NCI-H82 treated with DMSO at 0.1 percent for 48 hours (cell line): ENCODE results near the gene EXTL1.

Experiments used
- DNase-seq: peaks from one replicate; lab custom pipeline; 2025; ENCODE audit not compliant: unreplicated experiment; lab: John Stamatoyannopoulos, UW

EXTL1 gene

DNA sequence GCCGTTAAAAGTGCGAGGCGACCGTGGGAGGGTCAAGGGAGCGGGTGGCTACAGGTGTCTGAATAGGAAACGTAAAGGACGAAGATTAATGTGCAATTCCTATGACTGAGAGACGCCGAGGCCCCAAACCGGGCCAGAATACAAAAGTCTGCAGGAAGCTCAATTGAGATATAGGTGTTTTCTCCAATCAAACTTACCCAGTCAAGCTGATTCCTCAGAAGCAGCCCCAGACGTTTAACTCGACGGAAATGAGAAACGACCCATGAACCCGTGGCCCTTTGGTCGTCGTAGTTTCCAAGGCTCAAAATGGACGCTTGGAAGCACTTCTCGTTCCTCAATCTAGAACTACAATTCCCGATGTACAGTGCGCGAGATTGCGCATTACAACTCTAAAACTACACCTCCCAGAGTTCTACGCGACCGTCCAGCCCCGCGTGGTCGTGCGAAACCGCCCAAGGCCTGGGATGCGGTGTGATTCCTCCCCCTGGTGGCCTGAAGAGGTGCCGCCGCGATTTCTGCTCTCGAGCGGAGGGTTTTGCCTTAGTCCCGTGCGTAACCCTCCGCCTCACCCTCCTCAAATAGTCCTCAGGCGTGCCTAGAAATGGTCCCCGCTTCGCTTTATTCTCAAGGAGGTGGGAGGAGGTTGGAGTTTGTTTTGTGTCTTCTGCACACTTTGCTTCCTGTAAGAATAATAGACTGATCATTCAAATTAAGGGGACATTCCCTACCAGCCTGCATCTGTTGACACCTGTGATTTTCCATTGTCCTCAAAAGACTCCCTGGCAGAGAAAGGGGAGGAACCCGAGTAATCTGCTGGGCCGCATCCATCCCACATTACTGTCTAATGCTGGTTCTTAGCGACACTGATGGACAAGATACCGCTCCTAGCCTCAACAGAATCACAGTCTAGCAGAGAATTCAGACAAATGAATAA lies 23.5 kb upstream of the EXTL1 start, which contains the start of gene PAFAH2:
PAFAH2 (minus strand) TSS at position 236 of the 934 bp plus-strand sequence. CDS start 7,247 bp downstream, outside the sequence.
- peak; percentile 98 for DNase-seq

DNA sequence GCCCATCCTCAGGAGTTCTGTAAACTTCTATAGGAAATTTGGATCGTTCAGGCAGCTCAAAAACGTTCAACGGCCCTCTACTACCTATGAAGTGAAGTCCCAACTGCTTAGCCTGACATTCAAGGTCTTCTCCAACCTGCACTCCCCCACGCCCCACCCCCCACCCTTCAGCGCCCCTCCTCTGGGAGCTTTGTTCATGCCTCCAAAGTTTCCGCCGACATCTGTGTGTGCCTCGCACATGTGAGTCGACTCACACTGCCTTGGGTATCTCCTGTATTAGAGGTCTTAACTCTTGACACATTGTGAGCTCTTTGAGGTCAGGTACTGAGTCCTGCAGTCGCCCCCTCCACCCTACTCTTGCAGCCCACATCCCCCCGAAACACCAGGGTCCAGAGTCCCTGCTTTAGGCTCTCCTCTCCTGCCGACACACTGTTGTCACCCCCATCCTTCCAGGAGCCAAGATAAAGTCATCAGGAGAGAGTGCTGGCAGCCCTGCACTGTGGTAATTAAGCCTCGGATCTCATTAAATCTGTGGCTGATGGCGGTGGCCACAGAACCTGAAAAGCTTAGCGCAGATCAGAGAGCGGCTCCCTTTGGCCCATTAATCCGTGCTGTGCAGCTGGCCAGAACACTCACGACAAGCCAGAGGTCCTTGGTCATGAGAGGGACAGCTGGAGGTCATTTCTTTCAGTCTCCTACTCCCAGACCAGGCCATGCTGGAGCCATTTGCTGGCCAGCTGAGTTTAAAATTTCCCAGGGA lies 22.4 kb upstream of the EXTL1 start:
- peak; percentile 98 for DNase-seq

DNA sequence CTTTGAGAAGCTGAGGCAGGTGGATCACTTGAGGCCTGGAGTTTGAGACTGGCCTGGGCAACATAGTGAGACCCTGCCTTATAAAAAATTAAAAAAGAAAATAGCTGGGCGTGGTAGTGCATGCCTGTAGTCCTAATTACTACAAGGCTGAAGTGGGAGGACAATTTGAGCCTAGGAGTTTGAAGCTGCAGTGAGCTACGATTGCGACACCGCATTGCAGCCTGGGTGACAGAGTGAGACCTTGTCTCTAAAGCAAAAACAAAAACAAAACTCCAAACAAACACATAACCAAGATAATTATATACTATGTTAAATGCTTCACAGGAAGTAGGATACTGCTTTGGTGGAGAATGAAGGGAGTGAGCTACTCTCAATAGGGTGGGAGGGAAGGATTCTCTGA lies 18.3 kb upstream of the EXTL1 start:
- DNase-seq: no peak

DNA sequence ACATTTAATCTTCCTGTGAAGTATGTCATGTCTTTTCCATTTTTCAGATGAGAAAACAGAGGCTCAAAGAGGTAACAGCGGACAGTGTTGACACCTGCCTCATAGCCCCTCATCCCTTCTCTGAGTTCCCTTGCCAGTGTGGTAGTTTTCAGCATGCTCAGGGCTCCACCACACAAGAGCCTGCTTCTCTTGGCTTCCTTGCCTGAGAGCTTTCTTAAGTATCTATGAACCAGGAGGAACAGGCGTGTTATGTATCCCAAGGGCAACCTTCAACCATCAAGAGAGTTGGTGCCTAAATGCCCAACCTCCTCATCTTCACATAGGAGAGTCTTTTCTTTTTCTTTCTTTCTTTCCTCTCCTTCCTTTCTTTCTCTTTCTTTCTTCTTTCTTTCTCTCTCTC lies 17.8 kb upstream of the EXTL1 start:
- no peak for DNase-seq

DNA sequence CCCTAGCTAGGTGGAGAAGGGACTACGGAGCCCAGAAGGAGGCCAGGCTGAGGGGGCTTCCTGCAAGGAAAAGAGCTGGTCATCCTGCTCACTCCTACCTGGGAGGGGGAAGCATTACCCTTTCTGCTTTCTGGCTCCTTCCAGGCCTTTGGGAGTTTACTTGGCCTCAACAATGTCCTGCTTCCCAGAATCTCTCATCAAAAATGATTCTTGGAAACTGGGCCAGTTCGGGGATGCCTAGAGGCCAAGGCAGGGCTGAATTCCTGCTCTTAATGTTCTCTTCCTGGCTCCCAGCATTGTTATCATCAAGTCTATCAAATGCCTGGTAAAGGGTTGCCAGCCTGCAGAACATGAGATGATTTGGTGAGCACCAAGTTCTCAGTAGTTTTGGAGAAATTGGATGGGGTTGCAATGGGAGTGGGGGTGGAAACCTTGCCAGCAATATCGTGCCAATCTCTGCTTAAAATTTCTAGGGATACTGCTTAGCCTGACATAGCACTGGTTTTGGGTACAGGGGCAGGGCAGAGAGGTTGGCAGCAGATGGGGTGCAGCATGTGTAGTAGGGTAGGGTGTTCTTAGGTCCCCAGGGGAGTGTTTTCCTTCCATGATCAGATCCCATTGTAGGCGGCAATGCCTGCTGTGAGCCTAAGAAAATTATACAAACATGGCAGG lies 16.0 kb upstream of the EXTL1 start:
- no peak for DNase-seq

DNA sequence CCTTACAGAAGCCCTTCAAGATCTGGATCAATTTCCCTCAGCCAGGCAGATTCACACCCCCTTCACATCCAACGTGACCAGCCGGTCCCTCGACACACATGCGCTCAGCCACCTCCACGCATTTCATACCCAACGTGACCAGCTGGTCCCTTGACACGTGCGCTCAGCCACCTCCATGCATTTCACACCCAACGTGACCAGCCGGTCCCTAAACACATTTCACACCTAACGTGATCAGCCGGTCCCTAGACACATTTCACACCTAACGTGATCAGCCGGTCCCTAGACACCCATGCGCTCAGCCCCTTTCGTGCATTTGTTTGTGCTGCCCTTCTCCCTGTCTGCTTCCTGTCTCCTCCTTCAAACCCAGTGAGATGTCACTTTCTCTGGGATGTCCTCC lies 14.9 kb upstream of the EXTL1 start:
- DNase-seq: no peak

DNA sequence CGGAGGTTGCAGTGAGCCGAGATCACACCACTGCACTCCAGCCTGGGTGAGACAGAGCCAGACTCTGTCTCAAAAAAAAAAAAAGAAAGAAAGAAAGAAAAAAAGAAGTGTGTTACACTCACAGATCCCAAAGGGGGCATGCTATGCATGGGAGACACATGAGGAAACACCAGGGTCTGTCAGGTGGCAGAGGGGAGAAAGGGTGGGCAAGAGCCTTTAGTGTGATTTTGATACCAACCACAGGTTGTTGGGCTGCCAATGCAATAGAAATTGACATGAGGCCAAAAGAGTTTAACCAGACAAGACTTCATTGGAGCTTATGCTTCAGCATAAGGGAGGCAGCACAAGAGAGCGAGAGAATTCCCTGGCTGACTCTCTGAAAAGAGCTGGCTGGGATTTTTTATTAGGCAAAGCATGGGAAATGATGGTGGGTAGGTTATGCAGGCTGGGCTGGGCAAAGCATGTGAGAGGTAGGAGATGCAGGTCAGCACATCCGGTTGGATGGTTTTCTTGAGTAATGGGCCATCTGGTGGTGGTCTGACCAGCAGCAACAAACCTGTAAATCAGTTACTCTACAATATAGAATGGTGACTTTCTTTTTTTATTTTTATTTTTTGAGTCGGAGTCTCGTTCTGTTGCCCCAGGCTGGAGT lies 11.7 kb upstream of the EXTL1 start:
- DNase-seq: peak; percentile 29

DNA sequence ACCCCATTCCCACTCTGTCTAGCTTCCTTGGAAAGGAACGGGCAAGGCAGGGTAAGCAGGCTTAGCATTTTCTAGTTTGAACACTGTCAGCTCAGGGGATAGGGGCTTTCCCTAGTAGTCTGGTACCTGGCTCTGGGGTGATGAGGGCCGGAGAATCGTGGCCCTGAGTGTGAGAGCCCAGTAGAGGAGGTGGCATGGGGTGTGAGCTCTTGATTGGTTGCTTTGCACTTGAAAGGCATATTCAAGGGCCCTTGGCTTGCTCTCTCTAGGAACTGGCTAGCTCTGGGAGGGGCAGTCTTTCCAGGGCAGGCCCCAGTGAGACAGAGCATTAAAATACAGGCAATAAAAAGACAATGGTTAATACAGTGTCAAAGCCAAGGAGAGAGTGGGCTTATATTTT lies 10.8 kb upstream of the EXTL1 start:
- DNase-seq: no peak

DNA sequence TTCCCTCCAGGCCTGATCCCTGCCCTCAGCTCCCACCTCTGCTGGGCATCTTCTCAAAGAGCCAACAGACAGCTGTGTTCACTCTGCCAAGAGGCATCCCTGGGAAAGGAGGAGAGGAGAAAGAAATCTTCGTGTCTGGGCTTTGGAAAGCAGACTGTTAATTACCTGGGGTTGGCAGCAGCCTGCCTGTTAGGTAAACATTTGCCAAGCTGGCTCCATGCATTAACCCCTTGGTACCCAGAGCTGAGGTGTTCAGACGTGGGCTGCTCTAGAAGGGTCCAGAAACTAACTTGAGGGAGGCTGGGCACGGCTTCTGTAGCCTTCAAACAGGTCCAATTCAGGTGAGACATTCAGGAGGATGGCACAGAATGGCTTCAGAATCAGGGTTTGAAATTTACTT lies 8.7 kb upstream of the EXTL1 start:
- DNase-seq: no peak

DNA sequence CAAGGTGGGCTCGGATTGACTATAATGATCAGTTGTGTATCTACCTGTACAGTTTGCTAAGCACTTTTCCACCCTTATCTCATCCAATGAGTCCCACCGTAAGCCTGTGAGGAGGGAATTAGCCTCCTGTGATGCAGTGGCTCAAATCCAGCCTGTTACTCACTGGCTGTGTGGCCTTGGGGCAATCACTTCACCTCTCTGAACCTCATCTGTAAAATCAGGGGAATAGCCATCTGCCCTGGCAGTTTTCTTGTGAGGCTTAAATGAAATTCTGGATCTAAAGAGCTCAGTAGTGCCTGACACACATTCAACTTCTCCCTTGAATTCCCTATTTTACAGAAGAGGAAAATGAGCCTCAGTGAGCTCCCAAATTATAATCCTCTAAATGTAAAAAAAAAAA lies 7.4 kb upstream of the EXTL1 start:
- DNase-seq: no peak

DNA sequence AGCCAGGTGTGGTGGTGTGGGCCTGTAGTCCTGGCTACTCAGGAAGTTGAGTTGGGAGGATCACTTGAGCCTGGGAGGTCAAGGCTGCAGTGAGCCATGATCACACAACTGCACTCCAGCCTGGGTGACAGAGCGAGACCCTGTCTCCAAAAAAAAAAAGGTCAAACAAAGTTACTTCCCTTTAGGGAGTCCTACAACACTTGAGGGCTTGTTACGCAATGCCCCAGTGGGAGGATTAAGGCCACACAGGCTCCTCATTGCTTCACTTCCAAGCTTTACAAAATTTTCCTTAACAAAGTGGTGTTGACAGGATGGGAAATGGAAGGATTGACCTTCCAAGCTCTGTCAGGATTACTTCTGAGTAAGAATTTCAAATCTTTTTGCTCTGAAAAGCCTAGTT lies 6.2 kb upstream of the EXTL1 start:
- no peak for DNase-seq

DNA sequence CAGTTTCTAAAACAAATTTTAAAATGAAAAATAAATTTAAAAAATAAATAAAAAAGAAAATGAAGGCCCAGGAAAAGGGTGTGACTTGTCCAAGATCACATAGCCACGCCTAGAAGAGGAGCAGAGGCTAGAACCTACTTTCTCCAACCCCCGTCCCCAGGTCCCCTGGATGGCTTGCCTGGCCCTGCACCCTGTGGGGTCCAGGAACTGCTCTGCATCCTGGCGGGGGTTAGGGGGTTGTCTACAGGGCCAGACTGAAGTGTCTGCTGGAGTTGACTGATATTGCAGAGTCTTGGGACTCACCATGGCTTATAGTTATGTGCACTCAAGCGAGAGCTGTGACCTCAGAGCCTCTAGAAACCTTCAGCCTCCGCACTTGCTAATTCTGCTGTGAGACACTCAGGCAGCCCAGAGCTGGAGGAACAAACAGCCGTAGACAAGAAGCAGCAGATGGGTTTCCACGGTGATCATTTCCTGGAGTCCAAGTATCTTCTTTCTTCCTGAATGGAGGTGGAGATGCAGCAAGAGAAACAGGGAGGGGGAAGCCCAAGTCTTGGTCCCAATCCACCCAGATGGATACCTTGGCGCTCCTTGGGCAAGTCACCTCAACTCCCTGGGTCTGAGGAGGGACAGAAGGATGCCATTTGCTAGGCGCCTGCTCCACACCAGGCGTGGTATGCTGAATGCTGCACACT lies 5.2 kb upstream of the EXTL1 start:
- DNase-seq: peak; percentile 70

DNA sequence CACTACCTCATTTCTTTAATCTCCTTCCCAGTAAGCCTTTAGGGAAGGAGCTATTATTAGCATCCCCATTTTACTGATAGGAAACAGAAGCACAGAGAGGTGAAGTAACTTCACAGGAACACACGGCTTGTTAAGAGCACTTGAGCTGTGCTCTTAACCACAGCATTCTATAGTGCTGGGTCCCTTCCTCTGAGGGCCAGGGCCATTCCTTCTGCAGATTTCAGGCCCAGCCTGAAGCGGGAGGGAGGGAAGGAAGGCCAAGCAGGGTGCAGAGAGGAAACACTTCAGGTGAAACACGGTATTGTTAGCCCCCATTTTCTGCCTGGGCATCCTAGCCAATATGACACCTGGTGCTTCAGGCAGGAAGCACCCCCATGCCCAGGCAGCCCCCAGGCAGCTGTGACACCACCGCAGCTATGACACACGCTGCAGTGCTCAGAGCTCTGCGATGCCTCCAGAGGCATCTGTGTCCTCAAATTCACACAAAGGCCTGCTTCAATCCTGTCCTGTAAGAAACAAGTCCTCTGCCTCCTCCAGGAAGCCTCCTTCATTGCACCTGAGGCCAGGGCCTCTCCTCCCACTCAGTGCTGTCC lies 4.5 kb upstream of the EXTL1 start:
- DNase-seq: no peak

DNA sequence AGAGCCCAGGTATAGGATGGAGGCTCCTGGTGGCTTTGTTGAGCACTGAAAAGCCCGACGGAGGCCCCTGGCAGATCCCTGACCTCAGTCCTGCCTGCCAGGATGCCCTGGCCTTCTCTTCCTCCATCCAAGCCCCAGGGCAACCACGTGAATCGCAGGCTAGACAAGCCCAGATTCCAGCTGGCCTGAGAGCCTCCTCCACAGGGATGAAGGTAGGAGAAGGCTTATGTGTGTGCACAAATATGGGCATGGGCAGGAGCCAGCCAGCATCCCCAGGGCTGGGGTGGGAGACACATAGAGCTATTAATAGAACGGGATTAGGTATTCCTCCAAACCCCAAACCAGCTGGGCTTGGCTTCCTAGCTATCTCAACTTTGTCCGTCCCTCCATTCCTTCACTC lies 4.0 kb upstream of the EXTL1 start:
- DNase-seq: peak; percentile 36

DNA sequence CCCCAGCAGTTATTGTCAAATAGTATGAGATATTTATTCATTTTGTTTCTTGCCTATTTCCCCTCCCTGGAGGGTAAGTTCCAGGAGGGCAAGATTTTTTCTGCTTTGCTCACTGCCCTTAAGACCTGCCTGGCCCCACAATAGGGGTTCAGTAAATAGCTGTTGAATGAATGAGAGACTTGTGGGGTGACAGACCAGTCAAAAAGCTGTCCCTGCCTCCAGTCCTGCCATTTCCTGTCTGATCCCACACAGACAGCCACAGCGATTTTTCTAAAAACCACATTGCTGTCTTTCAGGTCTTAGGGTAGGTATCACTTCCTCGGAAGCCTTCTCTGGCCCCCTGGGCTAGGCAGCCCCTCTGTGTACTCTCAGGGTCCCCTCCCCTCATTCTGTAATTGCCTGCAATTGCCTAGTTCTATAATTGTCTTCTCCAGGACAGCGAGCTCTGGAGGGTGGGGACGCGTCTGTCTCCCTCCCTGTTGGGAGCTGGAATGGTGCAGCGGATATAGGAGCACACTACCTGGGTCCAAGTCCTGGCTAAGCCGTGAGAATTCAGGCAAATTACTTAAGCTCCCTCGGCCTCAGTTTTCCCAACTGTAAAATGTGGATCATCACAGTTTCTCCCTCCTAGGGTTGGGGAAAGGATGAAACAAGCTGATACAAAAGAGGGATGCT lies 1.8 kb upstream of the EXTL1 start:
- DNase-seq: no peak

DNA sequence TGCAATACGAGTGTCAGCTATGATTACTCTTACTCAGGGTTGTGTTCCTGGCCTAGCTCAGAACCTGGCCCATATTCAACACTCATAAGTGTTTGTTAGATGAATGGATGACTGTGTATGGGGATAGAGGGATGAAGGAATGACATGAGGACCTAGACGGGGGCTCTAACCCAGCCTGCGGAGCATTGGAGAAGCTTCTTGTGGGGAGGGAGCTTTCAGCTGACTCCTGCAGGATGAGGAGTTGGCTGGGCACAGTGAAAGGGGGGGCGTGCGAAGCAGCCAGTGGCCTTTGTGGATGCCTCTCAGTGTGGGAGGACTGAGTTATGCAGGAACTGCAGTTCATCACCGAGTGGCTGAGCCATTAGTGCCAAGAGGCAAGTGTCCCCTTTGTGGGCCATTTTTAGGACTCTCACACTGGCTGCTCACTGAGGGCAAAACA lies 1.2 kb upstream of the EXTL1 start:
- DNase-seq: no peak

DNA sequence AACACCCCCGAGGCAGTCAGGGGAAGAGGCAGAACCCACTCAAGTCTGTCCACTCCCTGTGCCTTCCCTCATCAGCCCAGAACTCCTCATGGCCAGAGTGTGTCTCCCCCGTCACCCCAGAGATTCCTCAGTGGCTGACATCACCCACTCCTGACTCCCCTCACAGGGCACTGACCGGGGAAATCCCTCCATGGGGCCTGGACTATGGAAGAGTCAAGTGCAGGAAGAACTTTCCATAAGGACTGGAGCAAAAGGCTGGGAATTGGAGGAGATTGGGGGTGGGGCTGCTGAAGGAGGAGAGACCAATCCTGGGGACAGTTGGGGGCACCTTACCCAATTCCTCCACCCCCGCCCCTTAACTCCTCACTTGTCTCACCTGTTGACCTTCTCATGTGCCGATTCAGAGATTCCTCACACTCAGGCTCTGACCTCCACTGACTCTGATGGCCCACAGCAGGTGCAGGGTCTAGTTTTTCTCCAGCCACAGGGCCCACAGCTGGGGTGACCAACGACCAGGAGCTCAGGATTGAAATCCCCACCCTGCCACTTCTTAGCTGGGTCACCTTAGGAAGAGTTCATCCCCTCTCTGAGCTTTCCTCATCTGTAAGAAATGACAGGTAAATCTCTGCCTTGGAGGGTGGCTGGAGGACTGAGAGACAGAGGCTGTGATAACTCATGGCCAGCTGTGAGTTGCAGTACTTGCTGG lies 481 bp upstream of the EXTL1 start:
- DNase-seq: no peak

DNA sequence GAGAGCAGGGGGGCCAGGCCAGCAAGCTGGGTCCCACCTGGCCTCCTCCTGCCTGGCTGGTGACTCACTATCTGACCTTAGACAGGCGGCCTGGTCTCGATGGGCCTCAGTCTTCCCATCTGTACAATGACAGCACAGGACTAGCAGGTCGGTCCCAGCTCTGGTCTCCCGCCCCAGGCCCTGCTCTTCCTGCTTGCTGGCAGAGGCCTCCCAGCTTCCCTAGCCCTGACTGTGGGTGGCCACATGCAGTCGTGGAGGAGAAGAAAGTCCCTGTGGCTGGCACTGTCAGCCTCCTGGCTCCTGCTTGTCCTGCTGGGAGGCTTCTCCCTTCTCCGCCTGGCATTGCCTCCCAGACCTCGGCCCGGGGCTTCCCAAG lies 817 bp downstream of the EXTL1 start:
- DNase-seq: no peak

DNA sequence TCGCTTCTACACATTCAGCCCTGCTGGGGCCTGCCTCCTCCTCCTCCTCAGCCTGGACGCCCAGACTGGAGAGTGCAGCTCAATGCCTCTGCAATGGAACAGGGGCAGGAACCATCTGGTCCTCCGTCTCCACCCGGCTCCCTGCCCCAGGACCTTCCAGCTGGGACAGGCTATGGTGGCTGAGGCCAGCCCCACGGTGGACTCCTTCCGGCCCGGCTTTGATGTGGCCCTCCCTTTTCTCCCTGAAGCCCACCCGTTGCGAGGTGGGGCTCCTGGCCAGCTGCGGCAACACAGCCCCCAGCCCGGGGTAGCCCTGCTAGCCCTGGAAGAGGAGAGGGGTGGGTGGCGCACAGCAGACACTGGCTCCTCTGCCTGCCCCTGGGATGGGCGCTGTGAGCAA lies 1.4 kb downstream of the EXTL1 start:
- DNase-seq: no peak
